ENCODE data around the gene LEKR1. TPM values are rescaled to one million over a fixed set of nuclear protein-coding genes. Genes with fewer than 3 reads are reported as not detected.

Gene LEKR1
- total RNA-seq, 1 experiment from 2014 or later: 0.90 TPM

GRCh38 chr3:156834435-156834834 is 8.3 kb downstream of the LEKR1 start:
- CTCF ChIA-PET: no interaction called here
- no peak for DNase-seq (ENCODE audit: low spot score)
- H3K4me3 ChIP-seq (ENCODE audit: low read depth, low read length, poor library complexity, severe bottlenecking): no peak overlapping the region
- peaks cover 47% of the 10 kb centered on the region for H3K4me1 ChIP-seq (ENCODE audit: insufficient read depth, low read length, poor library complexity, severe bottlenecking)
- intact Hi-C loops (cut with micrococcal nuclease; ENCODE audit: unreplicated experiment): no loop called here
- H3K9me3 ChIP-seq (ENCODE audit: low read depth, low read length, poor library complexity, severe bottlenecking): no peaks in the 10 kb centered on the region
- POLR2A ChIA-PET (ENCODE audit: low non-redundant PET): no interaction called here
- BruUV-seq (replicated peaks): no TSS peak
- H3K27me3 ChIP-seq (replicated peaks; ENCODE audit: insufficient read depth, low read depth, low read length, poor library complexity): no peaks in the 10 kb centered on the region
- peak overlapping the region; percentile 60 for H3K27ac ChIP-seq (ENCODE audit: low read depth, low read length, poor library complexity, severe bottlenecking)
- no peak for TF ChIP-seq CTCF (conservative IDR thresholded peaks at IDR 0.05; ENCODE audit: low read depth, low read length)
- no peak for TF ChIP-seq EZH2 (IDR thresholded peaks at IDR 0.05; ENCODE audit: borderline replicate concordance, low read depth, low read length, poor library complexity, severe bottlenecking)
- H3K36me3 ChIP-seq (ENCODE audit: insufficient read depth, low read length, poor library complexity, severe bottlenecking): no peaks in the 10 kb centered on the region

GRCh38 chr3:156834962-156835535 is 8.9 kb downstream of the LEKR1 start:
- no TSS peak for BruUV-seq (replicated peaks)
- ChIA-PET CTCF (no interaction called here), POLR2A (ENCODE audit: low non-redundant PET) (no interaction called here)
- peak overlapping the region; percentile 8 for H3K4me3 ChIP-seq (ENCODE audit: low read depth, low read length, poor library complexity, severe bottlenecking)
- H3K36me3 ChIP-seq (ENCODE audit: insufficient read depth, low read length, poor library complexity, severe bottlenecking): no peaks in the 10 kb centered on the region
- peak; percentile 86 for DNase-seq (ENCODE audit: low spot score)
- peaks cover 44% of the 10 kb centered on the region for H3K4me1 ChIP-seq (ENCODE audit: insufficient read depth, low read length, poor library complexity, severe bottlenecking)
- H3K9me3 ChIP-seq (ENCODE audit: low read depth, low read length, poor library complexity, severe bottlenecking): no peaks in the 10 kb centered on the region
- H3K27ac ChIP-seq (ENCODE audit: low read depth, low read length, poor library complexity, severe bottlenecking): peak overlapping the region; percentile 60
- no peaks in the 10 kb centered on the region for H3K27me3 ChIP-seq (replicated peaks; ENCODE audit: insufficient read depth, low read depth, low read length, poor library complexity)
- intact Hi-C loops (cut with micrococcal nuclease; ENCODE audit: unreplicated experiment): no loop called here
- no peak for TF ChIP-seq EZH2 (IDR thresholded peaks at IDR 0.05; ENCODE audit: borderline replicate concordance, low read depth, low read length, poor library complexity, severe bottlenecking)
- no peak for TF ChIP-seq CTCF (conservative IDR thresholded peaks at IDR 0.05; ENCODE audit: low read depth, low read length)

GRCh38 chr3:156836701-156837100 is 10.5 kb downstream of the LEKR1 start:
- H3K9me3 ChIP-seq (ENCODE audit: low read depth, low read length, poor library complexity, severe bottlenecking): no peaks in the 10 kb centered on the region
- DNase-seq (ENCODE audit: low spot score): no peak
- peaks cover 42% of the 10 kb centered on the region for H3K4me1 ChIP-seq (ENCODE audit: insufficient read depth, low read length, poor library complexity, severe bottlenecking)
- H3K27me3 ChIP-seq (replicated peaks; ENCODE audit: insufficient read depth, low read depth, low read length, poor library complexity): no peaks in the 10 kb centered on the region
- TF ChIP-seq CTCF (conservative IDR thresholded peaks at IDR 0.05; ENCODE audit: low read depth, low read length) (no peak), EZH2 (IDR thresholded peaks at IDR 0.05; ENCODE audit: borderline replicate concordance, low read depth, low read length, poor library complexity, severe bottlenecking) (no peak)
- CTCF ChIA-PET: no interaction called here
- H3K27ac ChIP-seq (ENCODE audit: low read depth, low read length, poor library complexity, severe bottlenecking): peak overlapping the region; percentile 60
- no peak overlapping the region for H3K4me3 ChIP-seq (ENCODE audit: low read depth, low read length, poor library complexity, severe bottlenecking)
- H3K36me3 ChIP-seq (ENCODE audit: insufficient read depth, low read length, poor library complexity, severe bottlenecking): no peaks in the 10 kb centered on the region
- no TSS peak for BruUV-seq (replicated peaks)
- POLR2A ChIA-PET (ENCODE audit: low non-redundant PET): no interaction called here
- intact Hi-C loops (cut with micrococcal nuclease; ENCODE audit: unreplicated experiment): no loop called here

Measured in A673 (cell line).